Naive thymus-derived CD4-positive, alpha-beta T cell (primary cell): ENCODE measurements around the gene ZKSCAN1. TPM values are rescaled to one million over a fixed set of nuclear protein-coding genes. Genes with fewer than 3 reads are reported as not detected.
"Not testable (repeated sequence)": the region's sequence is repeated elsewhere in the genome, so short reads cannot be mapped to it uniquely, and the experiment has no call there.

Experiments used
- ATAC-seq: fragments of 150-1000 bp; cut with Tn5 transposase; 2 replicates; pipeline ENCODE4 v1.10.0; 2021; ENCODE audit warnings: mild to moderate bottlenecking, moderate library complexity
- CTCF ChIA-PET: fragments of 350-600 bp; sonication (Branson Sonifier 250); formaldehyde crosslinking; loops from one replicate; lab custom pipeline; 2021; ENCODE audit warnings: antibody characterized with exemption; lab: Charles Lee
- POLR2A ChIA-PET: fragments of 350-600 bp; sonication (Branson Sonifier 250); formaldehyde crosslinking; loops from one replicate; lab custom pipeline; 2021; ENCODE audit warnings: antibody characterized with exemption, inconsistent platforms; lab: Charles Lee
- DNase-seq, 9 donors: peaks; one replicate each; pipeline versions ENCODE4 v3.0.0 to v3.0.0-alpha.2; 2020 to 2022; ENCODE audit warnings: mixed read lengths in 1 of 9
- H3K27ac ChIP-seq: one replicate; pipeline ENCODE4 v1.7.0; 2013; ENCODE audit warnings: mild to moderate bottlenecking, low read depth, low read length, moderate library complexity
- H3K27me3 ChIP-seq, 2 donors: one replicate each; pipeline ENCODE4 v1.7.0; 2013; ENCODE audit warnings: low read length in 2 of 2, mild to moderate bottlenecking in 2 of 2, moderate library complexity in 2 of 2; ENCODE audit not compliant: control insufficient read depth in 2 of 2, insufficient read depth in 2 of 2
- H3K36me3 ChIP-seq, 3 experiments: 1 replicate in 2 of 3; 2 replicates in 1 of 3; pipeline ENCODE4 v1.7.0; 2013; ENCODE audit warnings: low read length in 3 of 3, mild to moderate bottlenecking in 3 of 3, moderate library complexity in 1 of 3; ENCODE audit not compliant: insufficient read depth in 3 of 3, control insufficient read depth in 2 of 3
- H3K4me1 ChIP-seq, 2 donors: one replicate each; pipeline ENCODE4 v1.7.0; 2013; ENCODE audit warnings: low read length in 2 of 2, mild to moderate bottlenecking in 2 of 2, moderate library complexity in 1 of 2; ENCODE audit not compliant: control insufficient read depth in 2 of 2, insufficient read depth in 2 of 2
- H3K4me3 ChIP-seq: 2 replicates; pipeline ENCODE4 v1.7.0; 2013; ENCODE audit warnings: mild to moderate bottlenecking, low read length
- H3K9me3 ChIP-seq, 3 experiments: 1 replicate in 2 of 3; 2 replicates in 1 of 3; pipeline ENCODE4 v1.7.0; 2013; ENCODE audit warnings: low read length in 3 of 3; ENCODE audit not compliant: control insufficient read depth in 2 of 3
- H3K27ac Mint-ChIP-seq, 9 donors: one replicate each; pipeline ENCODE4 v1.8.0; 2020 to 2022; ENCODE audit warnings: mixed read lengths in 9 of 9, mild to moderate bottlenecking in 8 of 9, moderate library complexity in 5 of 9, inconsistent platforms in 2 of 9
- H3K27me3 Mint-ChIP-seq, 5 donors: one replicate each; pipeline ENCODE4 v1.8.0; 2021 to 2022; ENCODE audit warnings: mixed read lengths in 5 of 5, mild to moderate bottlenecking in 1 of 5
- H3K36me3 Mint-ChIP-seq, 5 donors: one replicate each; pipeline ENCODE4 v1.8.0; 2020 to 2022; ENCODE audit warnings: mixed read lengths in 5 of 5, mild to moderate bottlenecking in 3 of 5, inconsistent platforms in 1 of 5
- H3K4me1 Mint-ChIP-seq, 7 donors: one replicate each; pipeline ENCODE4 v1.8.0; 2020 to 2022; ENCODE audit warnings: mixed read lengths in 7 of 7, mild to moderate bottlenecking in 3 of 7, inconsistent platforms in 1 of 7
- H3K4me3 Mint-ChIP-seq, 10 donors: one replicate each; pipeline ENCODE4 v1.8.0; 2020 to 2022; ENCODE audit warnings: mild to moderate bottlenecking in 10 of 10, mixed read lengths in 10 of 10, moderate library complexity in 6 of 10, inconsistent platforms in 2 of 10
- H3K9me3 Mint-ChIP-seq, 11 donors: one replicate each; pipeline ENCODE4 v1.8.0; 2020 to 2022; ENCODE audit warnings: mixed read lengths in 11 of 11, mild to moderate bottlenecking in 4 of 11, inconsistent platforms in 1 of 11, moderate library complexity in 1 of 11
- intact Hi-C, 2 donors: fragments of 100-400 bp; cut with micrococcal nuclease; formaldehyde crosslinking; loops; one replicate each; pipeline ENCODE4 v1.15.1; 2023
- polyA plus RNA-seq, 2 donors: library from polyadenylated mRNA; unstranded; fragments of 300-500 nt; fragmentation: Illumina TruSeq; gene quantifications; one replicate each; pipeline ENCODE4 v1.2.3, GENCODE V29; 2021
- total RNA-seq, 6 experiments: library from RNA in 5 of 6; stranded (reverse) in 5 of 6; gene quantifications; 1 replicate in 5 of 6; 2 replicates in 1 of 6; pipeline ENCODE4 v1.2.3 and lab custom pipeline; 2021 to 2026

Gene ZKSCAN1
- total and polyA plus RNA-seq, 7 experiments from 2014 or later, result 47.0 to 103 (median 57.5) TPM

DNA sequence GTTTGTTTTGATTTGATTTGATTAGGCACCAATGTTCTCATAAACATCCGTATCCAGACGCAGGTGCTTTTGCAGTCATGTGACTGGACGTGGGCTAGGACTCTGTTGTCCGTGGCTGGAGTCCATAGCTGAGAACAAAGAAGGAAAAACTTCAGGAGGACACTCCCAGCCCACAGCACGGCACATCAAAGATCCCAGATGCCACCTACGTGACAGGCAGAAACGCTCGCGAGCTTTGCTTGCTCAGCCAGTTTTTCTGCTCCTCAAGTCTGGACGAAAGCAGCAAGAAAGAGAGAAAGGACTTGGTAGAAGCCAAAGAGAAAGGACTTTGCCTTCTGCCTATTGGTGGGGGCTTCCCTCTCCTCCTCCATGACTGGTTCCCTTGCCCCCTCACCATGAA is 6.9 kb upstream of the ZKSCAN1 start:
- Mint-ChIP-seq H3K4me3 (no peak overlapping the region), H3K4me1 (peaks cover 4 to 8% (median 4%) of the 10 kb centered on the region in 7 donors), H3K36me3 (no peaks in the 10 kb centered on the region), H3K27me3 (peaks cover 0 to 3% (median 0%) of the 10 kb centered on the region in 5 donors), H3K9me3 (no peaks in the 10 kb centered on the region), H3K27ac (peak overlapping the region in 1 of 9 donors; percentile 18)
- ATAC-seq (no peak), DNase-seq (no peak)
- ChIA-PET POLR2A (no interaction called here), CTCF (interaction anchor here (0.5 kb wide), 1 partner anchor 406 kb away, joined by 3 read pairs; no protein-coding TSS in a partner anchor)
- Histone ChIP-seq H3K4me1 (no peaks in the 10 kb centered on the region), H3K27ac (no peak overlapping the region), H3K27me3 (no peaks in the 10 kb centered on the region), H3K9me3 (no peaks in the 10 kb centered on the region), H3K36me3 (no peaks in the 10 kb centered on the region), H3K4me3 (no peak overlapping the region)
- intact Hi-C loops, result no loop called here

DNA sequence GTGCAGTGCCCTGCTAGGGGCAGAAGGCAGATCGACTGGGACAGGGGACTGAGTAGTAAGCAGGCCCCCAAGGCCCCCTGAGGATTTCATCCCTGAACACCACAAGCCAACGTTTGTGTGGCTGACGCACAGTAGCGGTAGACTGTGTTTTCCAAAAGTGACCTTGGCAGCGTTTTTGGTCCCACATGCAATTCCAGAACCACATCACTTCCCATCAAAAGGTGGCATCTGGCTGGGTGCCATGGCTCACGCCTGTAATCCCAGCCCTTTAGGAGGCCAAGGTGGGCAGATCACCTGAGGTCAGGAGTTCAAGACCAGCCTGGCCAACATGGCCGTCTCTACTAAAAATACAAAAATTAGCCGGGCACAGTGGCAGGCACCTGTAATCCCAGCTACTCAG is 5.4 kb upstream of the ZKSCAN1 start:
- DNase-seq, H3K27me3 Mint-ChIP-seq, H3K4me3 ChIP-seq, H3K27ac Mint-ChIP-seq, H3K27me3 ChIP-seq, ATAC-seq, H3K9me3 Mint-ChIP-seq, POLR2A ChIA-PET, H3K36me3 ChIP-seq, H3K9me3 ChIP-seq, H3K36me3 Mint-ChIP-seq, CTCF ChIA-PET, H3K4me1 Mint-ChIP-seq, H3K4me3 Mint-ChIP-seq, H3K27ac ChIP-seq, H3K4me1 ChIP-seq: not testable (repeated sequence)
- intact Hi-C loops, result loop anchor here in 1 of 2 donors (10.0 kb wide), 1 partner anchor 865 kb away; the partner anchor contains the start of gene SMURF1

DNA sequence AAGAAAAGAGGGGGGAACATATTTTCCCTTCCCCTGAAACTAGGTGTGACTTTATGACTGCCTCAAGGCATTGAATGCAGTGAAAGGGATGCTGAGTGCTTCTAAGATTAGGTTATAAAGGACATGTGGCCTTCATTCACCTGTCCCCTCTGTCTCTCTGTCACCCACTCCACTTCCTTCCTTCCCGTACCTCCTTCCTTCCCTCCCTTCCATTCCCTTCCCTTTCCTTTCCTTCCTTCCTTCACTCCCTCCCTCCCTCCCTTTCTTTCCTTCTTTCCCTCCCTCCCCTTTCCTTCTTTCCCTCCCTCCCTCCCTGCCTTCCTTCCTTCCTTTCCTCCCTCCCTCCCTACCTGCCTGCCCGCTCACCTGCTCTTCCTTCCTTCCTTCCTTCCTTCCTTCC is 4.5 kb upstream of the ZKSCAN1 start:
- Mint-ChIP-seq H3K36me3 (no peaks in the 10 kb centered on the region), H3K4me3 (no peak overlapping the region), H3K9me3 (peaks cover 0 to 2% (median 0%) of the 10 kb centered on the region in 11 donors), H3K27me3 (peaks cover 0 to 3% (median 0%) of the 10 kb centered on the region in 5 donors), H3K4me1 (peaks cover 6 to 13% (median 11%) of the 10 kb centered on the region in 7 donors), H3K27ac (no peak overlapping the region)
- CTCF ChIA-PET, result no interaction called here
- intact Hi-C loops, result loop anchor here in 1 of 2 donors (10.0 kb wide), 1 partner anchor 866 kb away; the partner anchor contains the start of gene SMURF1
- Histone ChIP-seq H3K27ac (no peak overlapping the region), H3K4me1 (peaks cover 5 to 6% of the 10 kb centered on the region in 2 donors), H3K9me3 (no peaks in the 10 kb centered on the region), H3K4me3 (no peak overlapping the region), H3K27me3 (no peaks in the 10 kb centered on the region), H3K36me3 (peaks cover 0 to 3% (median 0%) of the 10 kb centered on the region in 3 experiments)
- DNase-seq (no peak), ATAC-seq (no peak)
- POLR2A ChIA-PET, result no interaction called here

DNA sequence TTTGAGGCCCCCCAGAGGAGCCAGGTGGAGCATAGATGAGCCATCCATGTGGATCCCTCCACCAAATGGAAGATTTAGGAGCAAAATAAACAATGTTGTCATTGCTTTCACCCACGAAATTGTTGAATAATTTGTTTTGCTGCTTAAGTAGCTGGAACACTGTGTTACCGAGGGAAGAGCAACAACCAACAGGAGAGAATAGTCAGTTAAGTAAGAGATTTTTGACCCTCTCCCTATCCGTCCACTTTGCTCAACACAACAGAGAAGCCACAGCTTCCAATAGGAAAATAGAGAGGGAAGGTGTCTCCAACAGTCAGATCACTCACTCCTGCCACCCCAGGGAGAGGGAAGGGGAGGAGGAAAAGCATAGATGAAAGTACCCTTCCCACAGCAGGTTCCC is 3.9 kb upstream of the ZKSCAN1 start:
- no peak overlapping the region for H3K27ac Mint-ChIP-seq
- Histone ChIP-seq H3K36me3 (peaks cover 0 to 4% (median 0%) of the 10 kb centered on the region in 3 experiments), H3K4me3 (no peak overlapping the region), H3K9me3 (no peaks in the 10 kb centered on the region), H3K4me1 (peaks cover 8 to 10% of the 10 kb centered on the region in 2 donors), H3K27ac (no peak overlapping the region), H3K27me3 (no peaks in the 10 kb centered on the region)
- ATAC-seq, result no peak
- no peak overlapping the region for H3K4me3 Mint-ChIP-seq
- H3K36me3 Mint-ChIP-seq, result no peaks in the 10 kb centered on the region
- H3K27me3 Mint-ChIP-seq, result peaks cover 0 to 3% (median 0%) of the 10 kb centered on the region in 5 donors
- peaks cover 0 to 2% (median 0%) of the 10 kb centered on the region in 11 donors for H3K9me3 Mint-ChIP-seq
- DNase-seq, result no peak
- intact Hi-C loops, result loop anchor here in 1 of 2 donors (10.0 kb wide), 1 partner anchor 867 kb away; the partner anchor contains the start of gene SMURF1
- H3K4me1 Mint-ChIP-seq, result peaks cover 12 to 20% (median 18%) of the 10 kb centered on the region in 7 donors
- CTCF ChIA-PET, result no interaction called here
- POLR2A ChIA-PET, result no interaction called here

DNA sequence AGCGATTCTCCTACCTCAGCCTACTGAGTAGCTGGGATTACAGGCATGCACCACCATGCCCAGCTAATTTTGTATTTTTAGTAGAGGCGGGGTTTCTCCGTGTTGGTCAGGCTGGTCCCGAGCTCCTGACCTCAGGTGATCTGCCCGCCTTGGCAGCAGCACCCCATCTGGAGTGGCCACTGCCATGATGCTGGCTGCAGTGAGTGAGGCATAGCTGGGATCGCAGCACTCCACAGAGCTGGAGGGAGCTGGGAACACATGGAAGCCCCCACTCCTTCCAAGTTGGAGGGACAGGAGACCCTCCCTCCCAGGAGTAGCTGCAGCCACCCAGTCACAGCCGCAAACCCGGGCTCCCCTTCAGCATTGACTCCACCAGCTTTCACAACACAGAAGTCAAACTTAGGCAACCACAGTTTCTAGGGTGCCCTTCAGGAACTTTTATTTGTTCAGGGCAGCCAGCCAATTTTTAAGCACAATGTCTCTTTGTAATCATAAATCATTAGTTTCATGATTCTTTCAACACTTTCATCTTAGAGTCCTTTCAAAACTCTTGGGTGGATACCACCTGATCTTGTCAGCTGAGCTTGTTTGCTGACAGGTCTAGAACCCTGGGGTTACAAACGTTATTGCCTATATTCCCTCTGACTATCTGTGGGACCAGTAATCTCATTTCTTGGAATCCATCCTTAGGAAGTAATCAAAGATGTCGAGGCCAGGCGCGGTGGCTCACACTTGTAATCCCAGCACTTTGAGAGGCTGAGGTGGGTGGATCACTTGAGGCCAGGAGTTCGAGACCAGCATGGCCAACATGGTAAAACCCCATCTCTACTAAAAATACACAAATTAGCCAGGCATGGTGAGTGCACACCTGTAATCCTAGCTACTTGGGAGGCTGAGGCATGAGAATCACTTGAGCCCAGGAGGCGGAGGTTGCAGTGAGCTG is 2.7 kb upstream of the ZKSCAN1 start:
- POLR2A ChIA-PET, result interaction anchor here (5.1 kb wide), 1 partner anchor 16 kb away, joined by 42 read pairs; no protein-coding TSS in a partner anchor
- H3K27me3 ChIP-seq, ATAC-seq, H3K4me3 ChIP-seq, H3K27ac ChIP-seq, H3K4me3 Mint-ChIP-seq, H3K9me3 Mint-ChIP-seq, H3K9me3 ChIP-seq, CTCF ChIA-PET, H3K36me3 Mint-ChIP-seq, DNase-seq, H3K36me3 ChIP-seq, H3K27me3 Mint-ChIP-seq: not testable (repeated sequence)
- Mint-ChIP-seq H3K27ac (peak overlapping the region in 2 of 9 donors; percentile 12 to 66), H3K4me1 (peaks cover 13 to 30% (median 25%) of the 10 kb centered on the region in 7 donors)
- H3K4me1 ChIP-seq, result peaks cover 14 to 20% of the 10 kb centered on the region in 2 donors
- intact Hi-C loops, result loop anchor here in 1 of 2 donors (10.0 kb wide), 1 partner anchor 868 kb away; the partner anchor contains the start of gene SMURF1

DNA sequence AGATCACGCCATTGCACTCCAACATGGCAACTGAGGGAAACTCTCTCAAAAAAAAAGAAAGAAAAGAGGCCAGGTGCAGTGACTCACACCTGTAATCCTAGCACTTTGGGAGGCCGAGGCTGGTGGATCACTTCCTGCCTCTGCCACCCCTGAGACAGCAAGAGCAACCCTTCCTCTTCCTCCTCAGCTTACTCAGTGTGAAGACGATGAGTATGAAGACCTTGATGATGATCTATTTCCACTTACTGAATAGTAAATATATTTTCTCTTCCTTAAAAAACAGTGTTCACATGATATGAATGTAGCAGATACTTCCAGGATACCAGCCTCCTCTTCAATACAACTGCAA is 2.1 kb upstream of the ZKSCAN1 start:
- peaks cover 0 to 3% (median 0%) of the 10 kb centered on the region in 5 donors for H3K27me3 Mint-ChIP-seq
- no peak for DNase-seq
- Histone ChIP-seq H3K27ac (no peak overlapping the region), H3K36me3 (peaks cover 0 to 4% (median 0%) of the 10 kb centered on the region in 3 experiments), H3K9me3 (no peaks in the 10 kb centered on the region), H3K4me1 (peaks cover 19 to 22% of the 10 kb centered on the region in 2 donors), H3K27me3 (no peaks in the 10 kb centered on the region), H3K4me3 (no peak overlapping the region)
- H3K9me3 Mint-ChIP-seq, result peaks cover 0 to 2% (median 0%) of the 10 kb centered on the region in 11 donors
- H3K4me3 Mint-ChIP-seq, result no peak overlapping the region
- peak overlapping the region in 3 of 9 donors; percentile 32 to 66 (median 51) for H3K27ac Mint-ChIP-seq
- intact Hi-C loops, result loop anchor here in 1 of 2 donors (10.0 kb wide), 1 partner anchor 869 kb away; the partner anchor contains the start of gene SMURF1
- ATAC-seq, result no peak
- H3K36me3 Mint-ChIP-seq, result peaks cover 0 to 4% (median 0%) of the 10 kb centered on the region in 5 donors
- H3K4me1 Mint-ChIP-seq, result peaks cover 14 to 36% (median 32%) of the 10 kb centered on the region in 7 donors
- ChIA-PET POLR2A (interaction anchor here (5.1 kb wide), 1 partner anchor 16 kb away, joined by 42 read pairs; no protein-coding TSS in a partner anchor), CTCF (no interaction called here)
